Uterus (tissue), 2 donors: ENCODE results near the gene HSPA1L.

Experiments used
- POLR2A ChIP-seq, 2 donors: fragments of 450-650 bp; IDR thresholded peaks; one replicate each; pipeline ENCODE4 v1.6.1; 2016; ENCODE audit warnings: antibody characterized with exemption in 2 of 2, mild to moderate bottlenecking in 1 of 2, moderate library complexity in 1 of 2
- TF ChIP-seq, protein P1 (sequence below), 4 experiments: fragments of 200-600 bp in 2 of 4; fragments of 450-650 bp in 2 of 4; sonication (generic) in 2 of 4; IDR thresholded peaks; one replicate each; pipeline ENCODE4 v1.5.1; 2016 to 2019; ENCODE audit warnings: antibody characterized with exemption in 4 of 4, mild to moderate bottlenecking in 2 of 4, moderate library complexity in 1 of 4

DNA sequence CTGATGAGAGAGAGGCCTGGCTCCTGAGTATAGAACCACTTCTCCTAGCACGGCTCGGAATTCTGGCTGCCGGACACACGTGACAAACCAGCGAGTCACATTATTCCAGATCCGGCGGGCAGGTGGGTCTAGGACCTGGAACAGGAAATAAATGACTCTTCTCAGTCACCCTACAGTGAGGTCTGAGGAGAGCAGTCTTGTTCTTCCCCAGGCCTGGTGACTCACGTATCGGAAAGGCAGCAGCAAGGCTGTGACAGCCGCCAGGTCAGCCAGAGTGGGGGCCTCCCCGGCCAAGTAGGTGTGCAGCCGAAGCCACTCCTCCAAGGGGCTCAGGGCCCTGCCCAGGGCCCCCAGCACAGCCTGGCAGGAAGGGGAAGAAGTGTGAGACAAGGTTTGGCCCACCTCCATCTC is 22.3 kb downstream of the HSPA1L start:
- TF ChIP-seq POLR2A (IDR thresholded peaks at IDR 0.05): no peak
- TF ChIP-seq, protein P1, sequence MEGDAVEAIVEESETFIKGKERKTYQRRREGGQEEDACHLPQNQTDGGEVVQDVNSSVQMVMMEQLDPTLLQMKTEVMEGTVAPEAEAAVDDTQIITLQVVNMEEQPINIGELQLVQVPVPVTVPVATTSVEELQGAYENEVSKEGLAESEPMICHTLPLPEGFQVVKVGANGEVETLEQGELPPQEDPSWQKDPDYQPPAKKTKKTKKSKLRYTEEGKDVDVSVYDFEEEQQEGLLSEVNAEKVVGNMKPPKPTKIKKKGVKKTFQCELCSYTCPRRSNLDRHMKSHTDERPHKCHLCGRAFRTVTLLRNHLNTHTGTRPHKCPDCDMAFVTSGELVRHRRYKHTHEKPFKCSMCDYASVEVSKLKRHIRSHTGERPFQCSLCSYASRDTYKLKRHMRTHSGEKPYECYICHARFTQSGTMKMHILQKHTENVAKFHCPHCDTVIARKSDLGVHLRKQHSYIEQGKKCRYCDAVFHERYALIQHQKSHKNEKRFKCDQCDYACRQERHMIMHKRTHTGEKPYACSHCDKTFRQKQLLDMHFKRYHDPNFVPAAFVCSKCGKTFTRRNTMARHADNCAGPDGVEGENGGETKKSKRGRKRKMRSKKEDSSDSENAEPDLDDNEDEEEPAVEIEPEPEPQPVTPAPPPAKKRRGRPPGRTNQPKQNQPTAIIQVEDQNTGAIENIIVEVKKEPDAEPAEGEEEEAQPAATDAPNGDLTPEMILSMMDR (IDR thresholded peaks at IDR 0.05): no peak
